Esophagus muscularis mucosa (tissue), 3 donors: ENCODE measurements around the gene PRPH2.

ENCODE experiments used
- POLR2A ChIP-seq: fragments of 450-650 bp; IDR thresholded peaks from one replicate; pipeline ENCODE4 v1.6.1; 2017; ENCODE audit warnings: antibody characterized with exemption, moderate library complexity, mild to moderate bottlenecking, low read depth
- POLR2AphosphoS5 ChIP-seq, 2 donors: sonication (generic); formaldehyde crosslinking; IDR thresholded peaks; one replicate each; pipeline ENCODE4 v1.6.1; 2017; ENCODE audit warnings: antibody characterized with exemption in 2 of 2
- TF ChIP-seq, protein P1 (sequence below), 3 experiments: fragments of 200-600 bp in 2 of 3; fragments of 450-650 bp in 1 of 3; sonication (generic) in 2 of 3; IDR thresholded peaks; one replicate each; pipeline ENCODE4 v1.5.1; 2017 to 2019; ENCODE audit warnings: antibody characterized with exemption in 3 of 3, mild to moderate bottlenecking in 2 of 3, moderate library complexity in 1 of 3

DNA sequence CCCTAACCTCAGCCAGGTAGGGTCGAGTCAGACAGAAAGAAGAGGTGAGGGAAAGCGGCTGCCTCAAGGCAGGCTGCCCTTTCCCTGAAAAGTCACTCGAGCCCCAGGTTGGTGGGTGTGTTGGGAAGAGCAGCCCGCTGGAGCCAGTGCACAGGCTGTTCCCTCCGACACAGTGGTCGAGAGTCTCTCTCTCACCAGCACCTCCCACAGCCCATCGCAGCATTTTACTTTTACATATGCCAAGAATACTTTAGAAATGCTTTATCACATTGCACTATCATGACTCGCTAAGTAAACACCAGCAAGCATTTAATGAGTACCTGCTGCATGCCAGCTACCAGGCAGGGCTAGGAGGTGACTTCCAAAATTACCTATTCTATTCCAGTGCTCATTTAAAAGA, 1.7 kb downstream of the PRPH2 start:
- TF ChIP-seq, protein P1, sequence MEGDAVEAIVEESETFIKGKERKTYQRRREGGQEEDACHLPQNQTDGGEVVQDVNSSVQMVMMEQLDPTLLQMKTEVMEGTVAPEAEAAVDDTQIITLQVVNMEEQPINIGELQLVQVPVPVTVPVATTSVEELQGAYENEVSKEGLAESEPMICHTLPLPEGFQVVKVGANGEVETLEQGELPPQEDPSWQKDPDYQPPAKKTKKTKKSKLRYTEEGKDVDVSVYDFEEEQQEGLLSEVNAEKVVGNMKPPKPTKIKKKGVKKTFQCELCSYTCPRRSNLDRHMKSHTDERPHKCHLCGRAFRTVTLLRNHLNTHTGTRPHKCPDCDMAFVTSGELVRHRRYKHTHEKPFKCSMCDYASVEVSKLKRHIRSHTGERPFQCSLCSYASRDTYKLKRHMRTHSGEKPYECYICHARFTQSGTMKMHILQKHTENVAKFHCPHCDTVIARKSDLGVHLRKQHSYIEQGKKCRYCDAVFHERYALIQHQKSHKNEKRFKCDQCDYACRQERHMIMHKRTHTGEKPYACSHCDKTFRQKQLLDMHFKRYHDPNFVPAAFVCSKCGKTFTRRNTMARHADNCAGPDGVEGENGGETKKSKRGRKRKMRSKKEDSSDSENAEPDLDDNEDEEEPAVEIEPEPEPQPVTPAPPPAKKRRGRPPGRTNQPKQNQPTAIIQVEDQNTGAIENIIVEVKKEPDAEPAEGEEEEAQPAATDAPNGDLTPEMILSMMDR (IDR thresholded peaks at IDR 0.05), result no peak
- TF ChIP-seq POLR2AphosphoS5 (IDR thresholded peaks at IDR 0.05), result no peak
- TF ChIP-seq POLR2A, result no peak
